Omental fat pad (tissue), 4 donors: ENCODE results near the gene HIRA. TPM values are rescaled to one million over a fixed set of nuclear protein-coding genes. Genes with fewer than 3 reads are reported as not detected.

Experiments used
- ATAC-seq: fragments of 150-250 bp; one replicate; pipeline ENCODE4 v1.9.1; 2016; ENCODE audit warnings: mild to moderate bottlenecking, moderate library complexity; ENCODE audit not compliant: low FRiP score
- DNase-seq: peaks from one replicate; pipeline ENCODE4 v3.0.0-alpha.2; 2019; ENCODE audit warnings: low spot score
- total RNA-seq, 4 donors: library from RNA; depleted of rRNA; stranded (reverse); fragments of >200 nt; gene quantifications; one replicate each; pipeline ENCODE4 v1.1.0, GENCODE V29; 2016
- TF ChIP-seq, protein P1 (sequence below), 3 donors: fragments of 450-650 bp; IDR thresholded peaks; one replicate each; pipeline ENCODE4 v1.5.1; 2016 to 2017; ENCODE audit warnings: antibody characterized with exemption in 3 of 3, mild to moderate bottlenecking in 3 of 3, moderate library complexity in 2 of 3

HIRA gene
- total RNA-seq, 4 donors from 2014 or later = 20.8 to 32.7 (median 22.6) TPM

DNA sequence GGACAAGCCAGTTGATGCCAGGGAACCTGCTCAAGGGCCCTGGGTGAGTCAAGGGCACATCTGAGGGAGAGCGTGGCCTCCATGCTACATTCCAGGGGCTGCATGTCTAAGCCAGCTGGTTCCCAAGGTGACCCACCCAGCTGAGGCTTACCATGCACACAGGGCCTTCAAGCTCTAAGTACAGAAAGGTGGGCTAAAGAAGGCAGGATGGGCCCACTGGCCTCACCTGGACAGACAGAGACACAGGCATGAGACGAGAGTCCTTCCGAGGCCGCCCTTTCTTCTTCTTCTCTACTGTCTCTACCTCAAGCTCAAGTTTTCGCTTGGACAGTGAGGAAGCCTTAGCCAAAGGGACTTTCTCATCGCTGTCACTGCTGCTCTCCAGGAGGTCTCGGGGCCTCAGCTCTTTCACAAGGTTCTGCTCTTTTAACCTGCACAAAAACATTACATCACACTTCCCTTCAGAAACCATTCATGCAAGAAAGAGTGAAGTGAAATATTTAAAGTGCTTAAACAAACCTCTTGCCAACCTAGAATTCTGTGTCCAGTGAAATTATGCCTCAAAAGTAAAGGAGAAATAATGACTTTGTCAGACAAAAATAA is 69.9 kb downstream of the HIRA start:
- no peak for DNase-seq
- ATAC-seq = no peak
- TF ChIP-seq, protein P1, sequence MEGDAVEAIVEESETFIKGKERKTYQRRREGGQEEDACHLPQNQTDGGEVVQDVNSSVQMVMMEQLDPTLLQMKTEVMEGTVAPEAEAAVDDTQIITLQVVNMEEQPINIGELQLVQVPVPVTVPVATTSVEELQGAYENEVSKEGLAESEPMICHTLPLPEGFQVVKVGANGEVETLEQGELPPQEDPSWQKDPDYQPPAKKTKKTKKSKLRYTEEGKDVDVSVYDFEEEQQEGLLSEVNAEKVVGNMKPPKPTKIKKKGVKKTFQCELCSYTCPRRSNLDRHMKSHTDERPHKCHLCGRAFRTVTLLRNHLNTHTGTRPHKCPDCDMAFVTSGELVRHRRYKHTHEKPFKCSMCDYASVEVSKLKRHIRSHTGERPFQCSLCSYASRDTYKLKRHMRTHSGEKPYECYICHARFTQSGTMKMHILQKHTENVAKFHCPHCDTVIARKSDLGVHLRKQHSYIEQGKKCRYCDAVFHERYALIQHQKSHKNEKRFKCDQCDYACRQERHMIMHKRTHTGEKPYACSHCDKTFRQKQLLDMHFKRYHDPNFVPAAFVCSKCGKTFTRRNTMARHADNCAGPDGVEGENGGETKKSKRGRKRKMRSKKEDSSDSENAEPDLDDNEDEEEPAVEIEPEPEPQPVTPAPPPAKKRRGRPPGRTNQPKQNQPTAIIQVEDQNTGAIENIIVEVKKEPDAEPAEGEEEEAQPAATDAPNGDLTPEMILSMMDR (IDR thresholded peaks at IDR 0.05) = no peak

DNA sequence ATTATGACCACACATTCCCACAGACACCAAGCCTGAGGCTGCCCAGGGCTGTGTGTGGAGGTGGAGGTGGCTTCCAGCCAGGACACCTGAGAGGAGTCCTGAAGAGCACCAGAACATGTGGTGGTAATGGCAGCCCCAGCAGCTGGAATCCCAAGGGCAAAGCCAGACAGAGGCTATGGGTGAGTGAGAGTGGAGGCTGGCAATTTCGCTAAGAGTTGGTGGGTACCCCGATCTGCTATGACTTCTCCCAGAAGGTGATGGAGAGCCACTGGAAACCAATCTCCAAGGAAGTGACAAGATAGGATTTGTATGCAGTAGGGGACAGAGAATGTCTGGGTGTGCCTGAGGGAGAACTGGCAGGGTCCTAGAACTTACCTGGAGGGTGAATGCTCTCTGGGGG is 70.7 kb downstream of the HIRA start:
- TF ChIP-seq, protein P1 (IDR thresholded peaks at IDR 0.05) = no peak
- no peak for ATAC-seq
- DNase-seq = no peak

DNA sequence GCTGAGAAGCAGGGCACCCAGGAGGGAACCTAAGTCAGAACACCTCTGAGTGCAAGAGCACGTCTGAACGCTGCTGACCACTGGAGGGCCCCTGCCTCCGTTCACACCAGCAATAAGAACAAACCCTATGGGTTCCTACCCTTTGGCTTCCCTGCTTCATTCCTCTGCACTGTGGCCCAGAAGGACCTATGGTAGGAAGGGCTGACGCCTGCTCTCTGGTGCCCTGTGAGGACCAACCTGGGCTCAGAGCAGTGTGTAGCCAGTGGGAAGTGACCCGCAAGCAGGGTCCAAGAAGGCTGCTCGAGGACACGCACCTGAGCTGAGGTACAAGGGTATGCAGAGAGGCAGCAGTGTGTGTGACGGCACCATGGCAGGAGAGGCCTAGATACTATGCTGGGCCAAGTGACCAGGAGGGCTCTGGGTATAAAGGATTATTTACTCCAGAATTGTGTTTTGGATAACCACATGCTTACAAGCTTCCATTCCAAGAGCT is 71.2 kb downstream of the HIRA start:
- no peak for DNase-seq
- no peak for ATAC-seq
- TF ChIP-seq, protein P1 (IDR thresholded peaks at IDR 0.05) = no peak

DNA sequence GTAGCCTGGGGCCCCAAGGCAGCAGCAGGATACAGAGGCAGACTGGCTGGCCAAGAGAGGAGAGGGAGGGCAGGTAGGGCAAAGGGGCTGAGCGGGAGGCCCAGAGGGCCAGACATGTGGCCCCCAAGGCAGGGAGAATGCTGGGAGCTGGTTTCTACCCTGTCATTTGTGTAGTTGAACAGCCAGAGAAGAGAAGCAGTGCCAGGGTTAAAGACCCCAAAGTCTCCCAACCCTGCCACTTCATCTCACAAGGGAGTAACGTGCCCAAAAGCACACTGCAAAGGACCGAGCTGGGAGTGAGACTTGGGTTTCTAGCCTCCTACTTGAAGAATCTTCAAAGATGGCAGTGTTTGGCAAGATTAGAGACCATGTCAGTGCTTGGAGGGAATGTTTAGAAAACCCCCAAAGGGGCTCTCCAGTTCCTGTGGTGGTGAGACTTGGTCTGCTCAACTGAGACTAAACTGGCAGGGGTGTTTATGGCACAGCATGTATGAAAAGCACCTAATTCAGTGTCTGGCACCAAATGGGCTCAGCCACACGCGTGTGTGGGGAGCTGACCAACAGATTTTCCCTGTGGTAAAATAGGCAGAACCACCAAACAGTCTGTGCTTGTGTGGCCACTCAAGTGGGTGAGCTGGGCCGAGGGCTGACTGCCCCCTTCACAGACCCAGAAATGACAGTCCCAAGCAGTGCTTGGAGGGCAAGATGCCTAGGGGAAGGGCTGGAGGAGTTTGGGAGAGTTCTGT is 71.8 kb downstream of the HIRA start:
- TF ChIP-seq, protein P1 (IDR thresholded peaks at IDR 0.05) = no peak
- ATAC-seq = no peak
- no peak for DNase-seq

GRCh38 chr22:19358703-19359553 is 72.6 kb downstream of the HIRA start:
- no peak for DNase-seq

GRCh38 chr22:19358195-19358594 is 73.3 kb downstream of the HIRA start:
- DNase-seq = no peak
- ATAC-seq = no peak
- TF ChIP-seq, protein P1 (IDR thresholded peaks at IDR 0.05) = no peak

More at GRCh38 chr22:19358703-19359553, 72.6 kb downstream of the HIRA start:
- ATAC-seq = no peak
- TF ChIP-seq, protein P1 (IDR thresholded peaks at IDR 0.05) = no peak
